OCI-LY1 (cell line): ENCODE results near the gene SSX7.
"Not testable (repeated sequence)": the region's sequence is repeated elsewhere in the genome, so short reads cannot be mapped to it uniquely, and the experiment has no call there.

Experiments
- CTCF ChIP-seq: fragments of 200-600 bp; sonication (generic), shearing (Covaris generic); IDR thresholded peaks from 2 replicates; pipeline ENCODE4 v1.5.1; 2017; ENCODE audit warnings: mild to moderate bottlenecking, antibody characterized with exemption, low read length, moderate library complexity, mixed read lengths
- EZH2 ChIP-seq: fragments of 200-600 bp; sonication (generic), shearing (Covaris generic); IDR thresholded peaks from 2 replicates; pipeline ENCODE4 v1.8.0; 2017; ENCODE audit warnings: borderline replicate concordance, mixed run types, mild to moderate bottlenecking, antibody characterized with exemption, low read length, moderate library complexity, mixed read lengths

GRCh38 chrX:52603151-52603550 is 51.5 kb downstream of the SSX7 start:
- not testable (repeated sequence) for TF ChIP-seq CTCF, EZH2
